ENCODE results near the gene WFDC1.

Gene WFDC1

GRCh38 chr16:84306564-84306963, 11.9 kb downstream of the WFDC1 start:
- H3K9me3 Mint-ChIP-seq, result no peaks in the 10 kb centered on the region
- H3K27ac Mint-ChIP-seq, result no peak overlapping the region
- no peaks in the 10 kb centered on the region for H3K4me1 Mint-ChIP-seq
- H3K27me3 Mint-ChIP-seq, result peaks cover 8% of the 10 kb centered on the region
- H3K36me3 Mint-ChIP-seq, result no peaks in the 10 kb centered on the region
- H3K4me3 Mint-ChIP-seq, result no peak overlapping the region

- Mint-ChIP-seq H3K4me3 (no peak overlapping the region), H3K9me3 (no peaks in the 10 kb centered on the region), H3K27me3 (peaks cover 10% of the 10 kb centered on the region), H3K4me1 (peaks cover 1% of the 10 kb centered on the region), H3K27ac (no peak overlapping the region), H3K36me3 (no peaks in the 10 kb centered on the region)
Measured at GRCh38 chr16:84307209-84307954, 12.7 kb downstream of the WFDC1 start.

DNA sequence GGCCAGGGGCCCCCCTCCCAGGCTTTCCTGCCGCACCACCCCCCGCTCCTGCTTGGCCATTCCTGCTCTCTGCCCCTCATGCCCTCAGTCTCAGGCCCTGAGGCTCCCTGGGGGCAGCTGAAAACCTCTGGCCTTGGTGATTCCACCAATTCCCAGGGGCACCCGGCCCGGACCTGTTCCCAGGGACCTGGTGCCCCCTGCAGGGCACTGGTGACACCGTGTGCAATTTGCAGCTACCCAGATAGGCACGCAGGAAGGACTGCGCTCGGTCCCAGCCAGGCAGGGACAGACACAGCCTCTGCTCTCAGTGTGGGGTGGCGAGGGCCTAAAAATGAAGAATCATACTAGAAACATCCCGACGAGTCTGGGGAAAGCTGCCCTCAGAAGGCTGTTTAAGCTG, 13.4 kb downstream of the WFDC1 start:
- Mint-ChIP-seq H3K9me3 (no peaks in the 10 kb centered on the region), H3K36me3 (no peaks in the 10 kb centered on the region), H3K27me3 (peaks cover 13% of the 10 kb centered on the region), H3K27ac (no peak overlapping the region), H3K4me3 (no peak overlapping the region), H3K4me1 (peaks cover 5% of the 10 kb centered on the region)

DNA sequence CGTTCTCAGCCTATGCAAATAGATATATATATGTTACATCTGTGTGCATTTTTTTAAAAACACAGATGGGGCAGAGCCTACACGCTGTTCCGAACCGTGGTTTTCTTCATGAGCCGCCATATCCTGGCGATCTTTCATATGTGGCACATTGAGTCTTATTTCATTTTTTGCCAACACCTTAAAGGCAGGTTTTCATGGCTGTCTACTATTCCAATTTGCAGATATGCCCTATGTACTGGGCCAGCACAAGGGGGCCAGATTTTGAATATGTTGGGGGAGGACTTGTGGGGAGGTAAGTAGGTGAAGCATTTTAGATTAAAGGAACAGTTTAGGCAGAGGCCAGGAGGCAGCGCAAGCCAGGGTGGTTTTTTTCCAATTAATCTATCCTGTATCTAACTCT, 16.0 kb downstream of the WFDC1 start:
- H3K9me3 Mint-ChIP-seq, result no peaks in the 10 kb centered on the region
- H3K27me3 Mint-ChIP-seq, result peaks cover 13% of the 10 kb centered on the region
- peaks cover 5% of the 10 kb centered on the region for H3K4me1 Mint-ChIP-seq
- H3K27ac Mint-ChIP-seq, result no peak overlapping the region
- H3K4me3 Mint-ChIP-seq, result no peak overlapping the region
- H3K36me3 Mint-ChIP-seq, result no peaks in the 10 kb centered on the region

- peaks cover 13% of the 10 kb centered on the region for H3K27me3 Mint-ChIP-seq
- H3K4me3 Mint-ChIP-seq, result no peak overlapping the region
- no peak overlapping the region for H3K27ac Mint-ChIP-seq
- no peaks in the 10 kb centered on the region for H3K36me3 Mint-ChIP-seq
- H3K4me1 Mint-ChIP-seq, result peaks cover 5% of the 10 kb centered on the region
- no peaks in the 10 kb centered on the region for H3K9me3 Mint-ChIP-seq
Measured at GRCh38 chr16:84312783-84313382, 18.2 kb downstream of the WFDC1 start.

DNA sequence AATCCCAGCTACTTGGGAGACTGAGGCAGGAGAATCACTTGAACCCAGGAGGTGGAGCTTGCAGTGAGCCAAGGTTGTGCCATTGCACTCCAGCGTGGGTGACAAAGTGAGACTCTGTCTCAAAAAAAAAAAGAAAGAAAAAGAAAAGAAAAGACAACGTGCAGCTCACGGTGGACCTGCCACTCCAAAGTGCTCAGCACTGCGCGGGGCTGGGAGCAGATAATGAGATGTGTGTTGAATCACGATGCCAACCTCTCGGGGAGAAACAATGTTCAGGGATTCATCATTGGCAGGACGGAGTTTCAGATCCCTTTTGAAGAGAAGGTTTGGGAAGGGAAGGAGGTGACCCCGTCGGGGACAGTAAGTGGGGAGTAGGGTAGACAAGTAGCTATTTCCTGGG, 19.2 kb downstream of the WFDC1 start:
- Mint-ChIP-seq H3K36me3 (no peaks in the 10 kb centered on the region), H3K9me3 (no peaks in the 10 kb centered on the region), H3K27ac (no peak overlapping the region), H3K4me1 (peaks cover 5% of the 10 kb centered on the region), H3K27me3 (peaks cover 13% of the 10 kb centered on the region), H3K4me3 (no peak overlapping the region)

- Mint-ChIP-seq H3K4me1 (peaks cover 5% of the 10 kb centered on the region), H3K4me3 (no peak overlapping the region), H3K9me3 (no peaks in the 10 kb centered on the region), H3K27me3 (peaks cover 13% of the 10 kb centered on the region), H3K36me3 (no peaks in the 10 kb centered on the region), H3K27ac (no peak overlapping the region)
Measured at GRCh38 chr16:84314373-84314772, 19.7 kb downstream of the WFDC1 start.

DNA sequence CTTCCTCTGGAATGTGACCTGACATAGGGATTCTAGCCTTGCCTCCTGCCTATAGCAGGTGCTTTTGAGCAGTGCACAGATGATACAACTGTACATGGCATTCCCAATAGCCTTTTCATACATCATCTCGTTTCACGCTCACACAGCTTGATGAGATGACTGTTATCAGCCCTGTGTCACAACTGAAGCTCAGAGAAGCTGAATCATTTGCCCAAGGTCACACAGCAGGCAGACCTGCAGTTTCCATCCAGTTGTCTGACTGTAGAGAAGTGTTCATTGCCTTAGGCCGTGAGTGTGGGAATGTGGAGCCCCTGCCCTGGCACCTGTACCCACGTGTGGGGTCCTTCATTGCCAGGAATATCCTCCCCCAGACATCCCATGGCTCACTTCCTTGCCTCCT, 20.1 kb downstream of the WFDC1 start:
- no peaks in the 10 kb centered on the region for H3K9me3 Mint-ChIP-seq
- H3K36me3 Mint-ChIP-seq, result no peaks in the 10 kb centered on the region
- peaks cover 13% of the 10 kb centered on the region for H3K27me3 Mint-ChIP-seq
- H3K27ac Mint-ChIP-seq, result no peak overlapping the region
- H3K4me1 Mint-ChIP-seq, result peaks cover 5% of the 10 kb centered on the region
- no peak overlapping the region for H3K4me3 Mint-ChIP-seq

- H3K4me1 Mint-ChIP-seq, result peaks cover 5% of the 10 kb centered on the region
- H3K27me3 Mint-ChIP-seq, result peaks cover 13% of the 10 kb centered on the region
- no peak overlapping the region for H3K4me3 Mint-ChIP-seq
- no peaks in the 10 kb centered on the region for H3K36me3 Mint-ChIP-seq
- H3K27ac Mint-ChIP-seq, result no peak overlapping the region
- H3K9me3 Mint-ChIP-seq, result no peaks in the 10 kb centered on the region
Measured at GRCh38 chr16:84315422-84315821, 20.7 kb downstream of the WFDC1 start.

- no peaks in the 10 kb centered on the region for H3K4me1 Mint-ChIP-seq
- no peaks in the 10 kb centered on the region for H3K9me3 Mint-ChIP-seq
- H3K4me3 Mint-ChIP-seq, result no peak overlapping the region
- peaks cover 2% of the 10 kb centered on the region for H3K27me3 Mint-ChIP-seq
- H3K36me3 Mint-ChIP-seq, result no peaks in the 10 kb centered on the region
- no peak overlapping the region for H3K27ac Mint-ChIP-seq
Measured at GRCh38 chr16:84318091-84318975, 23.7 kb downstream of the WFDC1 start.

- no peak overlapping the region for H3K27ac Mint-ChIP-seq
- H3K4me1 Mint-ChIP-seq, result no peaks in the 10 kb centered on the region
- H3K36me3 Mint-ChIP-seq, result no peaks in the 10 kb centered on the region
- no peak overlapping the region for H3K4me3 Mint-ChIP-seq
- no peaks in the 10 kb centered on the region for H3K27me3 Mint-ChIP-seq
- no peaks in the 10 kb centered on the region for H3K9me3 Mint-ChIP-seq
Measured at GRCh38 chr16:84319146-84319760, 24.6 kb downstream of the WFDC1 start.

DNA sequence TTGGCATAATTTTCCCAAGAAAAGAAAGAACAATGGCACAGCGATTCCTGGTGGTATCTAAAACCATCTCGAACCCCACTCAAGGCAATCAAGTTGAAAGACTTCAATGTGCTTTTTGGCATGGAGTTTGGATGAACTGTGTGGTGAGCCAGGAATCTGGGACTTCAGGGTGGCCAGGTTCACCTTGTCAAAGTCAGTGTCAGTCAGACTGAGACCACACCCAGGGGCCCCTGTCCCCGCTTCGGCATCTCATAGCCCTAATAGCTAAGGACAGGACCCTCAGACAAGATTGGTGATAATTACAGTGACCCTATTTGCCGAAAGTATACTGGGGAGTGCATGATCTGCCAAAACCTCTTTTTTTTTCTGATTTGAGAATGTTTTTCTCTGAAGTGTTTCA, 25.8 kb downstream of the WFDC1 start:
- H3K27me3 Mint-ChIP-seq, result no peaks in the 10 kb centered on the region
- H3K9me3 Mint-ChIP-seq, result no peaks in the 10 kb centered on the region
- no peak overlapping the region for H3K27ac Mint-ChIP-seq
- H3K36me3 Mint-ChIP-seq, result no peaks in the 10 kb centered on the region
- H3K4me3 Mint-ChIP-seq, result no peak overlapping the region
- no peaks in the 10 kb centered on the region for H3K4me1 Mint-ChIP-seq

GRCh38 chr16:84321932-84322331, 27.3 kb downstream of the WFDC1 start:
- H3K9me3 Mint-ChIP-seq, result no peaks in the 10 kb centered on the region
- H3K27me3 Mint-ChIP-seq, result no peaks in the 10 kb centered on the region
- no peaks in the 10 kb centered on the region for H3K4me1 Mint-ChIP-seq
- H3K4me3 Mint-ChIP-seq, result no peak overlapping the region
- no peaks in the 10 kb centered on the region for H3K36me3 Mint-ChIP-seq
- H3K27ac Mint-ChIP-seq, result no peak overlapping the region

GRCh38 chr16:84322749-84323148, 28.1 kb downstream of the WFDC1 start:
- H3K27ac Mint-ChIP-seq, result no peak overlapping the region
- H3K4me3 Mint-ChIP-seq, result no peak overlapping the region
- no peaks in the 10 kb centered on the region for H3K4me1 Mint-ChIP-seq
- no peaks in the 10 kb centered on the region for H3K36me3 Mint-ChIP-seq
- no peaks in the 10 kb centered on the region for H3K9me3 Mint-ChIP-seq
- H3K27me3 Mint-ChIP-seq, result no peaks in the 10 kb centered on the region

- no peak overlapping the region for H3K4me3 Mint-ChIP-seq
- no peak overlapping the region for H3K27ac Mint-ChIP-seq
- H3K27me3 Mint-ChIP-seq, result no peaks in the 10 kb centered on the region
- no peaks in the 10 kb centered on the region for H3K4me1 Mint-ChIP-seq
- no peaks in the 10 kb centered on the region for H3K36me3 Mint-ChIP-seq
- H3K9me3 Mint-ChIP-seq, result no peaks in the 10 kb centered on the region
Measured at GRCh38 chr16:84323606-84324005, 28.9 kb downstream of the WFDC1 start.

All from activated naive CD4-positive, alpha-beta T cell treated with anti-CD3 and anti-CD28 coated beads, Interleukin-2, amount 50 U/mL, for 24 hours (primary cell).